Measurements from ENCODE around the gene ZNF536.
"Not testable (repeated sequence)": the region's sequence is repeated elsewhere in the genome, so short reads cannot be mapped to it uniquely, and the experiment has no call there.

The ZNF536 gene

GRCh38 chr19:30390356-30390988 is 18.3 kb downstream of the ZNF536 start:
- DNase-seq, result no peak

- no peak for DNase-seq
These were observed 18.9 kb downstream of the ZNF536 start for GRCh38 chr19:30391052-30391451.

GRCh38 chr19:30391554-30392551 is 19.7 kb downstream of the ZNF536 start:
- no peak for DNase-seq

GRCh38 chr19:30393046-30393445 is 20.9 kb downstream of the ZNF536 start:
- peak; percentile 16 for DNase-seq

GRCh38 chr19:30393729-30394480 is 21.7 kb downstream of the ZNF536 start:
- DNase-seq, result no peak

- no peak for DNase-seq
These were observed 22.4 kb downstream of the ZNF536 start for GRCh38 chr19:30394481-30395151.

GRCh38 chr19:30395283-30395682 is 23.1 kb downstream of the ZNF536 start:
- no peak for DNase-seq

GRCh38 chr19:30398539-30398938 is 26.4 kb downstream of the ZNF536 start:
- not testable (repeated sequence) for DNase-seq

GRCh38 chr19:30401956-30402355 is 29.8 kb downstream of the ZNF536 start:
- no peak for DNase-seq

- DNase-seq, result no peak
These were observed 30.4 kb downstream of the ZNF536 start for GRCh38 chr19:30402436-30403202.

GRCh38 chr19:30403203-30403985 is 31.2 kb downstream of the ZNF536 start:
- no peak for DNase-seq

GRCh38 chr19:30406220-30407067 is 34.3 kb downstream of the ZNF536 start:
- peak; percentile 3 for DNase-seq

GRCh38 chr19:30407068-30407709 is 35.0 kb downstream of the ZNF536 start:
- DNase-seq, result no peak

- DNase-seq, result no peak
These were observed 36.6 kb downstream of the ZNF536 start for GRCh38 chr19:30408734-30409301.

GRCh38 chr19:30411714-30412113 is 39.5 kb downstream of the ZNF536 start:
- no peak for DNase-seq

GRCh38 chr19:30416375-30416774 is 44.2 kb downstream of the ZNF536 start:
- no peak for DNase-seq

- not testable (repeated sequence) for DNase-seq
These were observed 45.0 kb downstream of the ZNF536 start for GRCh38 chr19:30417166-30417565.

- no peak for DNase-seq
These were observed 47.5 kb downstream of the ZNF536 start for GRCh38 chr19:30419568-30420180.

GRCh38 chr19:30420316-30420715 is 48.1 kb downstream of the ZNF536 start:
- DNase-seq, result no peak

All from OCI-M1 (cell line).